Measurements from ENCODE around the gene TENT5A. TPM values are rescaled to one million over a fixed set of nuclear protein-coding genes. Genes with fewer than 3 reads are reported as not detected.

Gene TENT5A
- 21.6 and 22.9 TPM in 2 replicates for total RNA-seq

DNA sequence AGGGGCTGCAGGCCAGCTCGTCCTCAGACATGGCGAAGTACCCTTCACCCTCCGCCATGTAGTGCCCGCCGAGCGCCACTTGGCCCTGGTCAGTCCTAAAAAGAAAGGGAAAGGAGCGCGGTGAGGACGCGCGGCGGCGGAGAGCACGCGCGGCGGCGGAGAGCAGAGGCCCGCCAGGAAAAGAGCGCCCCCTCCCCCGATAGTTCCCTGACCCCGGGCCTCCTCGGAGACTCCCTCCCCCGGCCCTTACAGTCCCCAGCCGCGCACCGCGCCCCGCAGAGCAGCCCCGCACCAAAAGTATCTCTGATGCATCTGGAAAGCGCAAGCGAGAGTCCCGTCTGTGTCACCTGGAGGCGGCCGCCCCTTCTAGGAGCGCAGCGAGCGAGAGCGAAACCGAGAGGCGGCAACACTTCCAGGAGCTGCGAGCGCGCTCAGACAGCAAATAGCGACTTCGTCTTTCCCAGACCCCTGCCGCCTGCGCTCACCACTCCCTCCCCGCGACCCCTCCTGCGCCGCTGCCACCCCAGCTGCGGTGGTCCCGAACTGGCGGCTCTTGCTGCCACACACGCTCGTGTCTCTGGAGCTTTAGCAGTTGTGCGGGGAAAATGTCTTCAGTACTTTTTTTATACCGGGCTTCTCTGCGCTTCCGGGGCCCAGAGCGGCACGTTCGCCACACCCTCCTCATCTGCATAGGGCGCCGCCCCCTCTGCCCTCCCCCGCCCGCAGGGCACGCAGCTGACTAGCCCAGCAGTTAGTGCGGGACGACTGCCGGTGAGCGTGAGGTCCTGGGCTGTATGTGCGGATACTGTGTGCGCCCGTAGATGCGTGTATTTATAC lies at the start of gene TENT5A:
TSS of gene TENT5A (minus strand) at position 598 of the 837 bp plus-strand sequence. CDS start at position 58, 540 bp downstream.
- peak; percentile 95 for DNase-seq (ENCODE audit: low read depth)
- TF ChIP-seq, protein P1, sequence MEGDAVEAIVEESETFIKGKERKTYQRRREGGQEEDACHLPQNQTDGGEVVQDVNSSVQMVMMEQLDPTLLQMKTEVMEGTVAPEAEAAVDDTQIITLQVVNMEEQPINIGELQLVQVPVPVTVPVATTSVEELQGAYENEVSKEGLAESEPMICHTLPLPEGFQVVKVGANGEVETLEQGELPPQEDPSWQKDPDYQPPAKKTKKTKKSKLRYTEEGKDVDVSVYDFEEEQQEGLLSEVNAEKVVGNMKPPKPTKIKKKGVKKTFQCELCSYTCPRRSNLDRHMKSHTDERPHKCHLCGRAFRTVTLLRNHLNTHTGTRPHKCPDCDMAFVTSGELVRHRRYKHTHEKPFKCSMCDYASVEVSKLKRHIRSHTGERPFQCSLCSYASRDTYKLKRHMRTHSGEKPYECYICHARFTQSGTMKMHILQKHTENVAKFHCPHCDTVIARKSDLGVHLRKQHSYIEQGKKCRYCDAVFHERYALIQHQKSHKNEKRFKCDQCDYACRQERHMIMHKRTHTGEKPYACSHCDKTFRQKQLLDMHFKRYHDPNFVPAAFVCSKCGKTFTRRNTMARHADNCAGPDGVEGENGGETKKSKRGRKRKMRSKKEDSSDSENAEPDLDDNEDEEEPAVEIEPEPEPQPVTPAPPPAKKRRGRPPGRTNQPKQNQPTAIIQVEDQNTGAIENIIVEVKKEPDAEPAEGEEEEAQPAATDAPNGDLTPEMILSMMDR (IDR thresholded peaks at IDR 0.05; ENCODE audit: insufficient read depth, low read depth, low read length) = no peak
- peak within 1 kb of the TSS; percentile 96 for H3K4me3 ChIP-seq (ENCODE audit: low read depth, low read length)

DNA sequence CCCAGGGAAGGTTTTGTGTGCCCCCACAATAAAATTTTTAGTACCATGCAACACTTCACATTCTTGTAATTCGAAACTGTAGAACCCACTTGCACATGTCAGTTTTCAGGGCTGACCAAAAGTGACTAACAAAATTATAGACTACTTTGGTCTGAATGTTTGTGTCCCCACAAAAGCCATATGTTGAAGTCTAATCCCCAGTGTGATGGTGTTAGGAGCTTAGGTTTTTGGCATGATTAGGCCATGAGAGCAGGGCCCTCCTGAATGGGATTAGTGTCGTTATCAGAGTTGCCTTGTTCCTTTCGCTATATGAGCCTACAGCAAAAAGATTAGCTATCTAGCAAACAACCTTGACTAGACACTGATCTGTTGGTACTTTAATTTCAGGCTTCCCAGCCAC lies 49.0 kb upstream of the TENT5A start:
- no peak overlapping the region for H3K4me3 ChIP-seq (ENCODE audit: low read depth, low read length)
- TF ChIP-seq, protein P1 (IDR thresholded peaks at IDR 0.05; ENCODE audit: insufficient read depth, low read depth, low read length) = no peak
- DNase-seq (ENCODE audit: low read depth) = no peak

DNA sequence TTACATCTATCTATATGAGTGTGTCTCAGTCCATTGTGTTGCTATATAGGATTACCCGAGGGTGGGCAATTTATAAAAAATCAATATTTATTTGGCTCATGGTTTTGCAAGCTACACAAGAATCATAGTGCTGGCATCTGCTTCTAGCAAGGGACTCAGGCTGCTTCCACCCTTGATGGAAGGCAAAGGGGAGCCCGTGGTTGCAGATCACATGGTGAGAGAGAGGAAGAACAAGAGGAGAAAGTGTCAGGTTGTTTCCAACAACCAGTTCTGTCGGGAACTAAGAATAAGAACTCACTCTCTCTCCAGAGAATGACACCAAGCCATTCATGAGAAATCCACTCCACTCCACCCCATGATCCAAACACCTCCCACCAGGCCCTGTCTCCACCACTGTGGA lies 48.2 kb upstream of the TENT5A start:
- no peak for DNase-seq (ENCODE audit: low read depth)
- TF ChIP-seq, protein P1 (IDR thresholded peaks at IDR 0.05; ENCODE audit: insufficient read depth, low read depth, low read length) = no peak

DNA sequence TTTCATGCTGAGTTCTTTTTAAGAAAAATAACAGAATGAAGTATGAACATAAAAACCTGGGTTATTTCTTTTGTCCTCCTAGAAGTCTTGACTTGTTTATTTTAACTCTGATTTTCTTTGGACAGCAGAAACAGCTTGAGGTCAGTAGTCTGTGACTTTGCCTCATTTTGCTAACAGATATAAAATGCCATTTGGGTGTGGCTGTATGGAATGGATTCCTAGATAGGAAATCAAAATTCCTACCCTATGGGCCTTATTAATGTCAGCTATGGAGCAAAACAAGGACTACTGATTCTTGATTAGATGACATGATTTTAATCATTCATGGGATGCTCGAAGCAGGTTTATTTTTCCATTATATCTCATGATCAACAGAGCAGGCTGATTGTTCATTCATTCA lies 46.8 kb upstream of the TENT5A start:
- TF ChIP-seq, protein P1 (IDR thresholded peaks at IDR 0.05; ENCODE audit: insufficient read depth, low read depth, low read length) = no peak
- DNase-seq (ENCODE audit: low read depth) = no peak
- no peak overlapping the region for H3K4me3 ChIP-seq (ENCODE audit: low read depth, low read length)

More for the DNA sequence above, 48.2 kb upstream of the TENT5A start:
- H3K4me3 ChIP-seq (ENCODE audit: low read depth, low read length) = no peak overlapping the region

DNA sequence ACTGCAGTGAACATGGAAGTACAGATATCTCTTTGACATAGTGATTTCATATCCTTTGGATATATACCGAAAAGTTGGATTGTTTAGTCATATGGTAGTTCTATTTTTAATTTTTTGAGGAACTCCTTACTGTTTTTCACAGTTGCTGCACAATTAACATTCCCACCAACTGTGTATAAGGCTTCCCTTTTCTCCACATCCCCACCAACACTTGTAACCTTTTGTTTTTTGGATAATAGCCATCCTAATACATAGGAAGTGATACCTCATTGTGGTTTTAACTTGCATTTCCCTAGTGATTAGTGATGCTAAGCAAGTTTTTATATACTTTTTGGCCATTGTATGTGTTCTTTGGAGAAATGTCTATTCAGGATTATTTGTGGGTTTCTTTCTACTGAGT lies 45.1 kb upstream of the TENT5A start:
- DNase-seq (ENCODE audit: low read depth) = no peak
- TF ChIP-seq, protein P1 (IDR thresholded peaks at IDR 0.05; ENCODE audit: insufficient read depth, low read depth, low read length) = no peak
- no peak overlapping the region for H3K4me3 ChIP-seq (ENCODE audit: low read depth, low read length)

DNA sequence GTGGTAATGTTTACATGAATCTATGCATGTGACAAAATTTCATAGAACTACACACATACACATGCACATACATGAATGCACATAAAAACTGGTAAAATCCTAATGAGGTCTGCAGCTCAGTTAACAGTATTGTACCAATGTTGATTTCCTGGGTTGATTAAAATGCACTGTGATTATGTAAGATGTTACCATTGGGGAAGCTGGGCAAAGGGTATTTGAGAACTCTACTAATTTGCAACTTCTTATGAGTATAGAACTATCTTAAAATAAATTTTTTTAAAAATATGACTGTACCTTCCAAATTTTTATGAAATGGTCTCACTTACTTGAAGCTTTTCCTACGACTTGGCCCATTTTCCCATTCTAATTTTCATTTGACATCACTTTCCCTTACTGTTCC lies 43.4 kb upstream of the TENT5A start:
- H3K4me3 ChIP-seq (ENCODE audit: low read depth, low read length) = no peak overlapping the region
- TF ChIP-seq, protein P1 (IDR thresholded peaks at IDR 0.05; ENCODE audit: insufficient read depth, low read depth, low read length) = no peak
- no peak for DNase-seq (ENCODE audit: low read depth)

Measured in fibroblast of villous mesenchyme (primary cell).